OCI-LY1 (cell line): Measurements from ENCODE around the gene RBKS.

Experiments
- EZH2 ChIP-seq: fragments of 200-600 bp; sonication (generic), shearing (Covaris generic); IDR thresholded peaks from 2 replicates; pipeline ENCODE4 v1.8.0; 2017; ENCODE audit warnings: borderline replicate concordance, mixed run types, mild to moderate bottlenecking, antibody characterized with exemption, low read length, moderate library complexity, mixed read lengths
- TF ChIP-seq, protein P1 (sequence below): fragments of 200-600 bp; sonication (generic), shearing (Covaris generic); IDR thresholded peaks from 2 replicates; pipeline ENCODE4 v1.5.1; 2017; ENCODE audit warnings: mild to moderate bottlenecking, antibody characterized with exemption, low read length, moderate library complexity, mixed read lengths

DNA sequence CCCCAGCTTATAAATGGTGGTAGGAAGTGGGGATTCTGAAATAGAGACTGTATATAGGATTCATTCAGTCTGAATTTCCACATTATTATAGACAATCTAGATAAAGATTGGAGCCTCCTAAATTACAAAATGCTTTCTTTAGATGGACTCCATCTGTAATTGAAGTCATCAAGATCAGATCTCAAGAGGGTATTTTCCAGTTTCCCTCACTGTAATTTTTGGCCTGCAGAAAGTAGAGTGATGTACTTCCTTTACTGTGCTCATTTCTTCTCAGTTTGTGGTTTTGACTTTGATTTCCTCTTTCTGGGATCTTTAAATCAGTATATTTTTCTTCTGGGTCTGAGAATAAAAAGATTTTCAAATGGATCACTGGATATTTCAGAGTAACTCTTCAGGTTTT, 7.5 kb upstream of the RBKS start:
- no peak for TF ChIP-seq EZH2
- TF ChIP-seq, protein P1, sequence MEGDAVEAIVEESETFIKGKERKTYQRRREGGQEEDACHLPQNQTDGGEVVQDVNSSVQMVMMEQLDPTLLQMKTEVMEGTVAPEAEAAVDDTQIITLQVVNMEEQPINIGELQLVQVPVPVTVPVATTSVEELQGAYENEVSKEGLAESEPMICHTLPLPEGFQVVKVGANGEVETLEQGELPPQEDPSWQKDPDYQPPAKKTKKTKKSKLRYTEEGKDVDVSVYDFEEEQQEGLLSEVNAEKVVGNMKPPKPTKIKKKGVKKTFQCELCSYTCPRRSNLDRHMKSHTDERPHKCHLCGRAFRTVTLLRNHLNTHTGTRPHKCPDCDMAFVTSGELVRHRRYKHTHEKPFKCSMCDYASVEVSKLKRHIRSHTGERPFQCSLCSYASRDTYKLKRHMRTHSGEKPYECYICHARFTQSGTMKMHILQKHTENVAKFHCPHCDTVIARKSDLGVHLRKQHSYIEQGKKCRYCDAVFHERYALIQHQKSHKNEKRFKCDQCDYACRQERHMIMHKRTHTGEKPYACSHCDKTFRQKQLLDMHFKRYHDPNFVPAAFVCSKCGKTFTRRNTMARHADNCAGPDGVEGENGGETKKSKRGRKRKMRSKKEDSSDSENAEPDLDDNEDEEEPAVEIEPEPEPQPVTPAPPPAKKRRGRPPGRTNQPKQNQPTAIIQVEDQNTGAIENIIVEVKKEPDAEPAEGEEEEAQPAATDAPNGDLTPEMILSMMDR = no peak
